GM12801 (cell line): ENCODE results near the gene SPINK5.

Experiments
- CTCF ChIP-seq: IDR thresholded peaks from one replicate; pipeline ENCODE4 v1.5.1; 2011; ENCODE audit warnings: control low read depth; ENCODE audit not compliant: insufficient read length; ENCODE audit errors: extremely low read depth

Gene SPINK5

GRCh38 chr5:148141645-148142044 lies 77.9 kb downstream of the SPINK5 start:
- TF ChIP-seq CTCF = no peak

DNA sequence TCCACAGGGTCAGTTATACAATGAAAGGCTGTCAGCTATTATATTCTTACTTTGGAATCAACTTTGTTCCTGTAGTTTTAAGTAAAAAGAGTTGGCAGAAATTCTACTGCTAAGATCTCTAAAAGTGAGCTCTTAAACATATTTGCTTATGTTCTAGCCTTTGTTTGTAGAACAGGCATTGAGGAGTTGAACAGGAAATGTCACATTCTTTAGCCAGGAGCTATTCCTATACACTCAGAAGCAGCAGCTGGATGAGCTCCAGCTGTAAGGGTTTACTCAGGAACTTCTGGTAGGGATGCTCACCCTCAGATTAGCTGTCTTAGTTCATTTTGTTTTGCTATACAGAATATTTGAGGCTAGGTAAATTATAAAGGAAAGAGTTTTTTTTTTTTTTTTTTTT lies 82.1 kb downstream of the SPINK5 start:
- no peak for TF ChIP-seq CTCF

DNA sequence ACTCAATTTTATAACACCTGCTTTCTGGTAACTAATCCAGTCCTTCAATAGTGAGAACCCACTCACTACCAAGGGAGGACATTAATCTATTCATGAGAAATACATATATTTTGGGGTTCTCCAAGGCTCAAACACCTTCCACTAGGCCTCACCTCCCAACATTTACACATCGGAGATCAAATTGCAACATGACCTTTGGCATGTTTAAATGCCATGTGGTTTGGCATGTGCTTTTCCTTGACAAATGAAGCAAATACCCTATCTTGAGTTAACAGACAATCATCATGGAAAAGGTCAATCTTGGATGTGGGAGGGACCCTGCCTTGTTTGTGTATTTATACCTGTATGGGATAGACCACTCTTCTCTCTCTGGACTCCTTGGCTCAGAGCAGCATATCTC lies 82.7 kb downstream of the SPINK5 start:
- TF ChIP-seq CTCF = no peak

DNA sequence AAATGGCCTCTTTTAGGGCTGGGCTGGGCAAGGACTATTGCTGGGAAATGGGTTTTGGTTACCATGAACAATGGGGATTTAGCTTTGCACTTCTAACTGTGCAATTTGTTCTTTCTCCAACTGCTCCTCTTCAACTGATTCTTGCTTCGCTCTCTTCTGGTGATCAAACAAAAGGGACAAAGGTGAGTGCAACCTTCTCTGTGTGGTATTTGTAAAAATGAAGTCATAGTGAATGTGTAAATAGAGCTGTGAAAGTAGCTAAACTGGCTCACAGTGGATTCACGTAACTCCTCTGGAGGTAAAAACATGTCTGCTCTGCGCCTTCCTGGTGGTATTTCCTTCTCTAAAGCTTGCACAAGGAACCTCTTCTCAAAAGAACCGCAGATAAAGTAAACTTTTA lies 83.6 kb downstream of the SPINK5 start:
- TF ChIP-seq CTCF = no peak

DNA sequence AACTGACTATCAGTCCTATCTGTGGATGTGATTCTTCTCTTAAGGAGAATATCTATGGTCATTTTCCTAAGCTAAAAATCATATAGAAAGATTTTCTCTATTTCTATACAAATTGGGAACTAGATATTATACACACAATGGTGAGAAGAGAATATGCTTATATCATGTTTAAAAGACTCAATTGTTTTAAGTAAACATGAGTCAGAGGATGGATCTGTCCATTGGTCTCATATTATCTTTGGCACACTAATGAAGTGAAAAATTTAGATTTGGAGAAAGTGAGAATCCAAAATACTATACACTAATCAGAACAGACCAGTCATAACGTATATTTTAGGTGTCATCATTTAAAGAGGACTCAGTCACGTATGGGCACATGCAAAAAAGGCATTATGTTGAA lies 88.1 kb downstream of the SPINK5 start:
- TF ChIP-seq CTCF = no peak

DNA sequence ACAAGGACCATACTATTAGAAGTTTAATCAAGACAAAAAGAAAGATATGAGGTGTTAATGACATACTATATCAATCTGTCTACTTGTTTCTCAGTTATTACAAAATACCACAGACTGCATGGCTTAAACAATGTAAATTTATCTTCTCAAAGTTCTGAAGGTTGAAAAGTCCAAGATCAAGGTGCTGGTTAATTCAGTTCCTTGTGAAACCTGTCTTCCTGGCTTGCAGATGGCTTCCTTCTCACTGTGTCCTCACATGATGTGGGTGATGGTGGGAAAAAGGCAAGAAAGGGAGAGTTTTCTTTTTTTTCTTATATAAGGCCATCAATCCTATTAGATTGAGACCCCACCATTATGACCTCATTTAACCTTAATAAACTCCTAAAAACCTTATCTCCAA lies 89.0 kb downstream of the SPINK5 start:
- TF ChIP-seq CTCF = no peak

DNA sequence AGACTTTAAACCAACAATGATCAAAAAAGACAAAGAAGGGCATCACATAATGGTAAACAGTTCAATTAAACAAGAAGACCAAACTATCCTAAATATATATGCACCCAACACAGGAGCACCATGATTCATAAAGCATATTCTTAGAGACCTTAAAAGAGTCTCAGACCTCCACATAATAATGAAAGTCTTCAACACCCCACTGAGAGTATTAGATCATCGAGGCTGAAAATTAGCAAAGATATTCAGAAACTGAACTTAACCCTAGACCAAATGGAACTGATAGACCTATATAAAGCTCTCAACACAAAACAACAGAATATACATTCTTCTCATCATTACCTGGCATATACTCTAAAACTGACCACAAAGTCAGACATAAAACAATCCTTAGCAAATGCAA lies 92.8 kb downstream of the SPINK5 start:
- TF ChIP-seq CTCF = no peak

- no peak for TF ChIP-seq CTCF
Observed at GRCh38 chr5:148162038-148162437, 98.3 kb downstream of the SPINK5 start.
